ENCODE results near the gene MNT. TPM values are rescaled to one million over a fixed set of nuclear protein-coding genes. Genes with fewer than 3 reads are reported as not detected.

The MNT gene
- total and polyA plus RNA-seq, 4 experiments from 2014 or later = 0.29 to 50.7 (median 23.2) TPM

- Histone ChIP-seq H3K27ac (ENCODE audit: low read depth, low read length) (no peak overlapping the region), H3K36me3 (ENCODE audit: insufficient read depth, low read length) (peaks cover 9% of the 10 kb centered on the region), H3K9me3 (ENCODE audit: control insufficient read depth in 1 of 2, low read length in 2 of 2) (no peaks in the 10 kb centered on the region), H3K27me3 (ENCODE audit: insufficient read depth, low read length) (no peaks in the 10 kb centered on the region), H3K4me3 (ENCODE audit: low read length in 2 of 2) (no peak overlapping the region), H3K4me1 (ENCODE audit: insufficient read depth, low read length) (no peaks in the 10 kb centered on the region)
- Mint-ChIP-seq H3K36me3 (peaks cover 10 to 37% of the 10 kb centered on the region in 2 donors), H3K9me3 (peaks cover 0 to 2% (median 0%) of the 10 kb centered on the region in 8 donors), H3K27ac (peak overlapping the region in 3 of 7 donors; percentile 17 to 51 (median 43)), H3K27me3 (no peaks in the 10 kb centered on the region), H3K4me3 (no peak overlapping the region), H3K4me1 (no peaks in the 10 kb centered on the region)
- intact Hi-C loops (cut with micrococcal nuclease) = no loop called here
- DNase-seq = no peak
- POLR2A ChIA-PET (ENCODE audit: partially characterized antibody) = no interaction called here
- CTCF ChIA-PET (ENCODE audit: partially characterized antibody) = no interaction called here
Measured at GRCh38 chr17:2371183-2372130, 29.4 kb downstream of the MNT start.

- peak overlapping the region in 1 of 7 donors; percentile 12 for H3K27ac Mint-ChIP-seq
- ChIA-PET CTCF (ENCODE audit: partially characterized antibody) (interaction anchor here (1.1 to 4.1 kb wide), 2 partner anchors 13 to 46 kb away, joined by 4 to 18 read pairs; no protein-coding TSS in a partner anchor), POLR2A (ENCODE audit: partially characterized antibody) (no interaction called here)
- H3K9me3 Mint-ChIP-seq = peaks cover 0 to 2% (median 0%) of the 10 kb centered on the region in 8 donors
- no peak overlapping the region for H3K27ac ChIP-seq (ENCODE audit: low read depth, low read length)
- H3K4me1 Mint-ChIP-seq = no peaks in the 10 kb centered on the region
- intact Hi-C loops (cut with micrococcal nuclease) = no loop called here
- H3K4me3 Mint-ChIP-seq = no peak overlapping the region
- no peak overlapping the region for H3K4me3 ChIP-seq (ENCODE audit: low read length in 2 of 2)
- H3K27me3 Mint-ChIP-seq = no peaks in the 10 kb centered on the region
- no peaks in the 10 kb centered on the region for H3K4me1 ChIP-seq (ENCODE audit: insufficient read depth, low read length)
- H3K9me3 ChIP-seq (ENCODE audit: control insufficient read depth in 1 of 2, low read length in 2 of 2) = no peaks in the 10 kb centered on the region
- DNase-seq = no peak
- H3K36me3 Mint-ChIP-seq = peaks cover 10 to 42% of the 10 kb centered on the region in 2 donors
- no peaks in the 10 kb centered on the region for H3K27me3 ChIP-seq (ENCODE audit: insufficient read depth, low read length)
- H3K36me3 ChIP-seq (ENCODE audit: insufficient read depth, low read length) = peaks cover 9% of the 10 kb centered on the region
Measured at GRCh38 chr17:2370211-2370589, 30.7 kb downstream of the MNT start.

GRCh38 chr17:2369551-2370210 lies 31.2 kb downstream of the MNT start:
- H3K27me3 ChIP-seq (ENCODE audit: insufficient read depth, low read length) = no peaks in the 10 kb centered on the region
- H3K4me3 Mint-ChIP-seq = no peak overlapping the region
- no peaks in the 10 kb centered on the region for H3K27me3 Mint-ChIP-seq
- H3K27ac ChIP-seq (ENCODE audit: low read depth, low read length) = no peak overlapping the region
- intact Hi-C loops (cut with micrococcal nuclease) = no loop called here
- peaks cover 0 to 2% (median 0%) of the 10 kb centered on the region in 8 donors for H3K9me3 Mint-ChIP-seq
- peaks cover 9% of the 10 kb centered on the region for H3K36me3 ChIP-seq (ENCODE audit: insufficient read depth, low read length)
- no peaks in the 10 kb centered on the region for H3K4me1 Mint-ChIP-seq
- CTCF ChIA-PET (ENCODE audit: partially characterized antibody) = interaction anchor here (1.1 to 4.1 kb wide), 2 partner anchors 13 to 46 kb away, joined by 4 to 18 read pairs; no protein-coding TSS in a partner anchor
- H3K4me3 ChIP-seq (ENCODE audit: low read length in 2 of 2) = no peak overlapping the region
- H3K36me3 Mint-ChIP-seq = peaks cover 10 to 38% of the 10 kb centered on the region in 2 donors
- DNase-seq = no peak
- POLR2A ChIA-PET (ENCODE audit: partially characterized antibody) = no interaction called here
- H3K27ac Mint-ChIP-seq = peak overlapping the region in 3 of 7 donors; percentile 46 to 75 (median 48)
- no peaks in the 10 kb centered on the region for H3K4me1 ChIP-seq (ENCODE audit: insufficient read depth, low read length)
- H3K9me3 ChIP-seq (ENCODE audit: control insufficient read depth in 1 of 2, low read length in 2 of 2) = no peaks in the 10 kb centered on the region

GRCh38 chr17:2369039-2369438 lies 31.8 kb downstream of the MNT start:
- Histone ChIP-seq H3K36me3 (ENCODE audit: insufficient read depth, low read length) (peaks cover 14% of the 10 kb centered on the region), H3K27me3 (ENCODE audit: insufficient read depth, low read length) (no peaks in the 10 kb centered on the region), H3K4me1 (ENCODE audit: insufficient read depth, low read length) (no peaks in the 10 kb centered on the region), H3K27ac (ENCODE audit: low read depth, low read length) (no peak overlapping the region), H3K4me3 (ENCODE audit: low read length in 2 of 2) (no peak overlapping the region), H3K9me3 (ENCODE audit: control insufficient read depth in 1 of 2, low read length in 2 of 2) (no peaks in the 10 kb centered on the region)
- H3K27me3 Mint-ChIP-seq = no peaks in the 10 kb centered on the region
- intact Hi-C loops (cut with micrococcal nuclease) = no loop called here
- peak overlapping the region in 2 of 7 donors; percentile 41 to 46 for H3K27ac Mint-ChIP-seq
- DNase-seq = no peak
- peaks cover 10 to 38% of the 10 kb centered on the region in 2 donors for H3K36me3 Mint-ChIP-seq
- ChIA-PET POLR2A (ENCODE audit: partially characterized antibody) (no interaction called here), CTCF (ENCODE audit: partially characterized antibody) (interaction anchor here (4.1 kb wide), 1 partner anchor 14 kb away, joined by 18 read pairs; no protein-coding TSS in a partner anchor)
- peaks cover 0 to 2% (median 0%) of the 10 kb centered on the region in 8 donors for H3K9me3 Mint-ChIP-seq
- no peaks in the 10 kb centered on the region for H3K4me1 Mint-ChIP-seq
- no peak overlapping the region for H3K4me3 Mint-ChIP-seq

- Histone ChIP-seq H3K9me3 (ENCODE audit: control insufficient read depth in 1 of 2, low read length in 2 of 2) (no peaks in the 10 kb centered on the region), H3K4me3 (ENCODE audit: low read length in 2 of 2) (no peak overlapping the region), H3K27me3 (ENCODE audit: insufficient read depth, low read length) (no peaks in the 10 kb centered on the region), H3K36me3 (ENCODE audit: insufficient read depth, low read length) (peaks cover 19% of the 10 kb centered on the region), H3K4me1 (ENCODE audit: insufficient read depth, low read length) (no peaks in the 10 kb centered on the region), H3K27ac (ENCODE audit: low read depth, low read length) (no peak overlapping the region)
- ChIA-PET CTCF (ENCODE audit: partially characterized antibody) (interaction anchor here (4.1 kb wide), 1 partner anchor 14 kb away, joined by 18 read pairs; no protein-coding TSS in a partner anchor), POLR2A (ENCODE audit: partially characterized antibody) (no interaction called here)
- Mint-ChIP-seq H3K27ac (peak overlapping the region in 1 of 7 donors; percentile 11), H3K4me3 (no peak overlapping the region), H3K9me3 (peaks cover 0 to 2% (median 0%) of the 10 kb centered on the region in 8 donors), H3K36me3 (peaks cover 10 to 39% of the 10 kb centered on the region in 2 donors), H3K27me3 (no peaks in the 10 kb centered on the region), H3K4me1 (no peaks in the 10 kb centered on the region)
- intact Hi-C loops (cut with micrococcal nuclease) = no loop called here
- no peak for DNase-seq
Measured at GRCh38 chr17:2368359-2368758, 32.5 kb downstream of the MNT start.

GRCh38 chr17:2366747-2367494 lies 33.9 kb downstream of the MNT start:
- Histone ChIP-seq H3K27me3 (ENCODE audit: insufficient read depth, low read length) (no peaks in the 10 kb centered on the region), H3K36me3 (ENCODE audit: insufficient read depth, low read length) (peaks cover 24% of the 10 kb centered on the region), H3K27ac (ENCODE audit: low read depth, low read length) (no peak overlapping the region), H3K9me3 (ENCODE audit: control insufficient read depth in 1 of 2, low read length in 2 of 2) (no peaks in the 10 kb centered on the region), H3K4me3 (ENCODE audit: low read length in 2 of 2) (no peak overlapping the region), H3K4me1 (ENCODE audit: insufficient read depth, low read length) (no peaks in the 10 kb centered on the region)
- intact Hi-C loops (cut with micrococcal nuclease) = no loop called here
- POLR2A ChIA-PET (ENCODE audit: partially characterized antibody) = no interaction called here
- Mint-ChIP-seq H3K27me3 (no peaks in the 10 kb centered on the region), H3K4me3 (no peak overlapping the region), H3K9me3 (no peaks in the 10 kb centered on the region), H3K27ac (peak overlapping the region in 1 of 7 donors; percentile 76), H3K4me1 (no peaks in the 10 kb centered on the region), H3K36me3 (peaks cover 14 to 40% of the 10 kb centered on the region in 2 donors)
- DNase-seq = no peak
- CTCF ChIA-PET (ENCODE audit: partially characterized antibody) = interaction anchor here (4.1 kb wide), 1 partner anchor 16 kb away, joined by 18 read pairs; no protein-coding TSS in a partner anchor
